Fibroblast of lung (primary cell): Measurements from ENCODE around the gene HS6ST2.

ENCODE experiments used
- EZH2 ChIP-seq: IDR thresholded peaks from 2 replicates; pipeline ENCODE4 v1.5.1; 2012; ENCODE audit warnings: low read length, control low read depth, mild to moderate bottlenecking; ENCODE audit errors: missing control alignments
- TF ChIP-seq, protein P1 (sequence below), 2 donors: IDR thresholded peaks in 1 of 2; conservative IDR thresholded peaks in 1 of 2; 1 replicate in 1 of 2; 2 replicates in 1 of 2; pipeline ENCODE4 v1.5.1; 2011 to 2012; ENCODE audit warnings: low read length in 2 of 2, control low read depth in 1 of 2, inconsistent platforms in 1 of 2, low read depth in 1 of 2, mild to moderate bottlenecking in 1 of 2

- TF ChIP-seq, protein P1, sequence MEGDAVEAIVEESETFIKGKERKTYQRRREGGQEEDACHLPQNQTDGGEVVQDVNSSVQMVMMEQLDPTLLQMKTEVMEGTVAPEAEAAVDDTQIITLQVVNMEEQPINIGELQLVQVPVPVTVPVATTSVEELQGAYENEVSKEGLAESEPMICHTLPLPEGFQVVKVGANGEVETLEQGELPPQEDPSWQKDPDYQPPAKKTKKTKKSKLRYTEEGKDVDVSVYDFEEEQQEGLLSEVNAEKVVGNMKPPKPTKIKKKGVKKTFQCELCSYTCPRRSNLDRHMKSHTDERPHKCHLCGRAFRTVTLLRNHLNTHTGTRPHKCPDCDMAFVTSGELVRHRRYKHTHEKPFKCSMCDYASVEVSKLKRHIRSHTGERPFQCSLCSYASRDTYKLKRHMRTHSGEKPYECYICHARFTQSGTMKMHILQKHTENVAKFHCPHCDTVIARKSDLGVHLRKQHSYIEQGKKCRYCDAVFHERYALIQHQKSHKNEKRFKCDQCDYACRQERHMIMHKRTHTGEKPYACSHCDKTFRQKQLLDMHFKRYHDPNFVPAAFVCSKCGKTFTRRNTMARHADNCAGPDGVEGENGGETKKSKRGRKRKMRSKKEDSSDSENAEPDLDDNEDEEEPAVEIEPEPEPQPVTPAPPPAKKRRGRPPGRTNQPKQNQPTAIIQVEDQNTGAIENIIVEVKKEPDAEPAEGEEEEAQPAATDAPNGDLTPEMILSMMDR (conservative IDR thresholded peaks at IDR 0.05 in 1 of 2, IDR thresholded peaks at IDR 0.05 in 1 of 2; ENCODE audit: low read depth in 1 of 2, low read length in 2 of 2) = no peak
- TF ChIP-seq EZH2 = no peak
These were observed 125.1 kb downstream of the HS6ST2 start for GRCh38 chrX:132833373-132833772.
